Keratinocyte (primary cell): ENCODE results near the gene RASGRF2. TPM values are rescaled to one million over a fixed set of nuclear protein-coding genes. Genes with fewer than 3 reads are reported as not detected.

Source experiments
- DNase-seq: peaks from one replicate; pipeline ENCODE4 v3.0.0-alpha.2; 2011; ENCODE audit warnings: low read depth, missing footprints, low spot score
- FAIRE-seq: peaks from 2 replicates; lab custom pipeline; 2011; peaks lifted over from hg19 to GRCh38; lab: Jason Lieb, UNC
- H2AFZ ChIP-seq: 2 replicates; pipeline ENCODE4 v1.6.0; 2012; ENCODE audit warnings: low read length, control low read depth, inconsistent platforms; ENCODE audit not compliant: control insufficient read depth
- H3K27ac ChIP-seq: 2 replicates; pipeline ENCODE4 v1.5.1; 2011; ENCODE audit warnings: low read length; ENCODE audit not compliant: control insufficient read depth, insufficient read depth
- H3K27me3 ChIP-seq: 3 replicates; pipeline ENCODE4 v1.6.0; 2011; ENCODE audit warnings: low read length; ENCODE audit not compliant: control insufficient read depth, insufficient read depth; ENCODE audit errors: extremely low read depth
- H3K36me3 ChIP-seq, 2 experiments: 2 replicates in 1 of 2; 3 replicates in 1 of 2; pipeline ENCODE4 v1.5.1; 2011; ENCODE audit warnings: low read length in 2 of 2, mild to moderate bottlenecking in 1 of 2; ENCODE audit not compliant: control insufficient read depth in 2 of 2, insufficient read depth in 2 of 2; ENCODE audit errors: extremely low read depth in 1 of 2
- H3K4me1 ChIP-seq: 3 replicates; pipeline ENCODE4 v1.5.1; 2011; ENCODE audit warnings: low read length; ENCODE audit not compliant: control insufficient read depth, insufficient read depth; ENCODE audit errors: extremely low read depth
- H3K4me2 ChIP-seq: 3 replicates; pipeline ENCODE4 v1.6.0; 2011; ENCODE audit warnings: low read depth, low read length; ENCODE audit not compliant: control insufficient read depth, insufficient read depth; ENCODE audit errors: extremely low read depth
- H3K4me3 ChIP-seq, 3 experiments: fragments of 200-600 bp in 1 of 3; sonication (generic) in 1 of 3; 2 replicates in 2 of 3; 3 replicates in 1 of 3; pipeline ENCODE4 v1.5.1; 2011 to 2016; ENCODE audit warnings: low read length in 3 of 3, mild to moderate bottlenecking in 3 of 3, control low read depth in 2 of 3, inconsistent platforms in 1 of 3, low read depth in 1 of 3, mixed read lengths in 1 of 3, mixed run types in 1 of 3, moderate library complexity in 1 of 3; ENCODE audit not compliant: control insufficient read depth in 2 of 3, insufficient read depth in 2 of 3; ENCODE audit errors: extremely low read depth in 1 of 3
- H3K79me2 ChIP-seq: 2 replicates; pipeline ENCODE4 v1.6.0; 2012; ENCODE audit warnings: low read length; ENCODE audit not compliant: control insufficient read depth, insufficient read depth
- H3K9ac ChIP-seq: 3 replicates; pipeline ENCODE4 v1.6.0; 2011; ENCODE audit warnings: low read length; ENCODE audit not compliant: control insufficient read depth, insufficient read depth; ENCODE audit errors: extremely low read depth
- H3K9me1 ChIP-seq: 3 replicates; pipeline ENCODE4 v1.6.0; 2011; ENCODE audit warnings: low read length; ENCODE audit not compliant: control insufficient read depth, insufficient read depth; ENCODE audit errors: extremely low read depth
- H3K9me3 ChIP-seq: 2 replicates; pipeline ENCODE4 v1.5.1; 2012; ENCODE audit warnings: low read depth, low read length; ENCODE audit not compliant: control insufficient read depth
- H4K20me1 ChIP-seq: 3 replicates; pipeline ENCODE4 v1.6.0; 2011; ENCODE audit warnings: low read length; ENCODE audit not compliant: control insufficient read depth, insufficient read depth; ENCODE audit errors: extremely low read depth
- CTCF ChIP-seq, 3 experiments: IDR thresholded peaks in 1 of 3; conservative IDR thresholded peaks in 1 of 3; optimal IDR thresholded peaks in 1 of 3; 2 replicates in 2 of 3; 3 replicates in 1 of 3; pipeline versions ENCODE3 to v1.5.1; 2011; ENCODE audit warnings: low read length in 3 of 3, mild to moderate bottlenecking in 3 of 3, moderate library complexity in 2 of 3, control low read depth in 1 of 3, inconsistent platforms in 1 of 3; ENCODE audit not compliant: insufficient read depth in 2 of 3; ENCODE audit errors: extremely low read depth in 1 of 3
- EZH2 ChIP-seq: IDR thresholded peaks from one replicate; pipeline ENCODE4 v1.6.1; 2012; ENCODE audit warnings: inconsistent platforms, mild to moderate bottlenecking, low read length, moderate library complexity
- dilution Hi-C: fragments of 300-500 bp; cut with MboI; formaldehyde crosslinking; loops from one replicate; pipeline ENCODE4 v1.7.0; 2020; ENCODE audit warnings: low sequenced_read_pairs; ENCODE audit not compliant: extremely low pct_ligation_motif_present
- polyA plus RNA-seq, 5 experiments: library from polyadenylated mRNA; depleted of rRNA in 3 of 5; stranded (reverse) in 3 of 5; stranded (forward) in 1 of 5; unstranded in 1 of 5; fragments of >200 nt; gene quantifications; 1 replicate in 1 of 5; 2 replicates in 3 of 5; 3 replicates in 1 of 5; pipeline versions ENCODE4 v1.2.1 to v1.2.3, GENCODE V29; 2011 to 2012; ENCODE audit warnings: missing spikeins in 2 of 5, low read depth in 1 of 5, low replicate concordance in 1 of 5

The RASGRF2 gene
- polyA plus RNA-seq, 1 donor (not counting 4 experiments of a cell fraction or from before 2014, with no cell fraction given) = 0.03 TPM

GRCh38 chr5:81253875-81254274 is 293.7 kb downstream of the RASGRF2 start:
- H4K20me1 ChIP-seq = peaks cover 4% of the 10 kb centered on the region
- H3K27ac ChIP-seq = no peak overlapping the region
- FAIRE-seq (peak; percentile 83), DNase-seq (no peak)
- no peaks in the 10 kb centered on the region for H3K9me1 ChIP-seq
- no peaks in the 10 kb centered on the region for H3K79me2 ChIP-seq
- H3K9me3 ChIP-seq = no peaks in the 10 kb centered on the region
- H3K4me1 ChIP-seq = peaks cover 12% of the 10 kb centered on the region
- no peaks in the 10 kb centered on the region for H3K27me3 ChIP-seq
- no peak for TF ChIP-seq CTCF (optimal IDR thresholded peaks at IDR 0.05 in 1 of 3, IDR thresholded peaks at IDR 0.05 in 1 of 3, conservative IDR thresholded peaks at IDR 0.05 in 1 of 3; ENCODE audit: extremely low read depth in 1 of 3, insufficient read depth in 2 of 3, low read length in 3 of 3)
- TF ChIP-seq EZH2 = no peak
- H2AFZ ChIP-seq = peak overlapping the region; percentile 24
- dilution Hi-C loops = no loop called here
- H3K36me3 ChIP-seq = no peaks in the 10 kb centered on the region
- no peak overlapping the region for H3K4me3 ChIP-seq
- peak overlapping the region; percentile 63 for H3K4me2 ChIP-seq
- no peak overlapping the region for H3K9ac ChIP-seq

- TF ChIP-seq EZH2 = no peak
- no peak for TF ChIP-seq CTCF (optimal IDR thresholded peaks at IDR 0.05 in 1 of 3, IDR thresholded peaks at IDR 0.05 in 1 of 3, conservative IDR thresholded peaks at IDR 0.05 in 1 of 3; ENCODE audit: extremely low read depth in 1 of 3, insufficient read depth in 2 of 3, low read length in 3 of 3)
- FAIRE-seq (peak; percentile 64), DNase-seq (no peak)
- H3K9ac ChIP-seq = no peak overlapping the region
- no peaks in the 10 kb centered on the region for H3K9me1 ChIP-seq
- H3K27me3 ChIP-seq = no peaks in the 10 kb centered on the region
- dilution Hi-C loops = no loop called here
- peaks cover 4% of the 10 kb centered on the region for H4K20me1 ChIP-seq
- no peak overlapping the region for H3K4me2 ChIP-seq
- H3K9me3 ChIP-seq = no peaks in the 10 kb centered on the region
- H3K4me3 ChIP-seq = no peak overlapping the region
- H3K27ac ChIP-seq = no peak overlapping the region
- no peaks in the 10 kb centered on the region for H3K79me2 ChIP-seq
- H2AFZ ChIP-seq = no peak overlapping the region
- H3K36me3 ChIP-seq = no peaks in the 10 kb centered on the region
- peaks cover 12% of the 10 kb centered on the region for H3K4me1 ChIP-seq
Measured at GRCh38 chr5:81254886-81255559, 294.9 kb downstream of the RASGRF2 start.
